ENCODE measurements around the gene UBE2G1. TPM values are rescaled to one million over a fixed set of nuclear protein-coding genes. Genes with fewer than 3 reads are reported as not detected.

The UBE2G1 gene
- total RNA-seq, 2 donors from 2014 or later, result 54.1 to 59.3 TPM

GRCh38 chr17:4344926-4345325, 21.5 kb downstream of the UBE2G1 start:
- Histone ChIP-seq H3K36me3 (no peaks in the 10 kb centered on the region), H3K4me3 (no peak overlapping the region), H3K27me3 (replicated peaks; ENCODE audit: insufficient read depth) (no peaks in the 10 kb centered on the region), H3K27ac (no peak overlapping the region), H3K9me3 (no peaks in the 10 kb centered on the region), H3K4me1 (replicated peaks) (peaks cover 16% of the 10 kb centered on the region)
- intact Hi-C loops (cut with DNase I), result no loop called here
- no peak for DNase-seq (ENCODE audit: low spot score)
- 61% methylated on average over 1 of the region's 1 CpG for WGBS
- TF ChIP-seq POLR2AphosphoS5 (IDR thresholded peaks at IDR 0.05), result no peak
- no peak for TF ChIP-seq CTCF (IDR thresholded peaks at IDR 0.05)
- no peak for TF ChIP-seq POLR2A (IDR thresholded peaks at IDR 0.05)

- peak overlapping the region; percentile 17 to 57 for H3K27ac ChIP-seq
- H3K4me3 ChIP-seq, result no peak overlapping the region
- no peaks in the 10 kb centered on the region for H3K9me3 ChIP-seq
- H3K36me3 ChIP-seq, result no peaks in the 10 kb centered on the region
- DNase-seq (ENCODE audit: low spot score), result no peak
- TF ChIP-seq POLR2A (IDR thresholded peaks at IDR 0.05) (no peak), POLR2AphosphoS5 (IDR thresholded peaks at IDR 0.05) (no peak), CTCF (IDR thresholded peaks at IDR 0.05) (no peak)
- peaks cover 16% of the 10 kb centered on the region for H3K4me1 ChIP-seq (replicated peaks)
- intact Hi-C loops (cut with DNase I), result no loop called here
- H3K27me3 ChIP-seq (replicated peaks; ENCODE audit: insufficient read depth), result no peaks in the 10 kb centered on the region
- WGBS, result 56% methylated on average over 5 of the region's 5 CpGs
Observed at GRCh38 chr17:4342535-4342934, 23.9 kb downstream of the UBE2G1 start.

GRCh38 chr17:4341616-4341977, 24.9 kb downstream of the UBE2G1 start:
- Histone ChIP-seq H3K27ac (no peak overlapping the region), H3K27me3 (replicated peaks; ENCODE audit: insufficient read depth) (no peaks in the 10 kb centered on the region), H3K9me3 (no peaks in the 10 kb centered on the region), H3K36me3 (no peaks in the 10 kb centered on the region), H3K4me1 (replicated peaks) (peaks cover 16% of the 10 kb centered on the region), H3K4me3 (no peak overlapping the region)
- no peak for TF ChIP-seq POLR2A (IDR thresholded peaks at IDR 0.05)
- no peak for TF ChIP-seq POLR2AphosphoS5 (IDR thresholded peaks at IDR 0.05)
- no peak for TF ChIP-seq CTCF (IDR thresholded peaks at IDR 0.05)
- DNase-seq (ENCODE audit: low spot score), result no peak
- 94% methylated on average over 4 of the region's 4 CpGs for WGBS
- intact Hi-C loops (cut with DNase I), result no loop called here

GRCh38 chr17:4340914-4341615, 25.4 kb downstream of the UBE2G1 start:
- Histone ChIP-seq H3K36me3 (no peaks in the 10 kb centered on the region), H3K27ac (no peak overlapping the region), H3K9me3 (no peaks in the 10 kb centered on the region), H3K27me3 (replicated peaks; ENCODE audit: insufficient read depth) (no peaks in the 10 kb centered on the region), H3K4me3 (no peak overlapping the region), H3K4me1 (replicated peaks) (peaks cover 16% of the 10 kb centered on the region)
- TF ChIP-seq POLR2A (IDR thresholded peaks at IDR 0.05) (no peak), POLR2AphosphoS5 (IDR thresholded peaks at IDR 0.05) (no peak), CTCF (IDR thresholded peaks at IDR 0.05) (no peak)
- 73% methylated on average over 5 of the region's 5 CpGs for WGBS
- no peak for DNase-seq (ENCODE audit: low spot score)
- intact Hi-C loops (cut with DNase I), result no loop called here

Data from prostate gland (tissue), 2 donors.